ENCODE data around the gene ELF4. TPM values are rescaled to one million over a fixed set of nuclear protein-coding genes. Genes with fewer than 3 reads are reported as not detected.
A peak's percentile ranks its signal among the peaks of the same experiment; 100 is the strongest.

ELF4 gene
- total RNA-seq, 2 donors from 2014 or later: 6.5 to 6.9 TPM

- H3K9me3 ChIP-seq: no peaks in the 10 kb centered on the region
- TF ChIP-seq POLR2AphosphoS5 (IDR thresholded peaks at IDR 0.05): no peak
- TF ChIP-seq CTCF (IDR thresholded peaks at IDR 0.05): no peak
- no peak for TF ChIP-seq POLR2A (IDR thresholded peaks at IDR 0.05)
- H3K4me3 ChIP-seq: peak overlapping the region; percentile 51
- H3K4me1 ChIP-seq (replicated peaks): no peaks in the 10 kb centered on the region
- no peaks in the 10 kb centered on the region for H3K36me3 ChIP-seq
- no peaks in the 10 kb centered on the region for H3K27me3 ChIP-seq (replicated peaks; ENCODE audit: insufficient read depth)
- intact Hi-C loops (cut with DNase I): loop anchor here (5.0 kb wide), 1 partner anchor 58 kb away; the partner anchor contains the start of gene AIFM1
- no peak for DNase-seq (ENCODE audit: low spot score)
- H3K27ac ChIP-seq: peak overlapping the region; percentile 74 to 84
- 5% methylated on average over 19 of the region's 81 CpGs for WGBS
These were observed 593 bp downstream of the ELF4 start for GRCh38 chrX:130109429-130110378.

GRCh38 chrX:130108647-130109428, 1.5 kb downstream of the ELF4 start:
- Histone ChIP-seq H3K27ac (peak overlapping the region; percentile 74 to 84), H3K4me1 (replicated peaks) (no peaks in the 10 kb centered on the region), H3K36me3 (no peaks in the 10 kb centered on the region), H3K27me3 (replicated peaks; ENCODE audit: insufficient read depth) (no peaks in the 10 kb centered on the region), H3K4me3 (peak overlapping the region; percentile 51), H3K9me3 (no peaks in the 10 kb centered on the region)
- DNase-seq (ENCODE audit: low spot score): no peak
- TF ChIP-seq POLR2AphosphoS5 (IDR thresholded peaks at IDR 0.05) (no peak), CTCF (IDR thresholded peaks at IDR 0.05) (no peak), POLR2A (IDR thresholded peaks at IDR 0.05) (peak; percentile 15)
- intact Hi-C loops (cut with DNase I): no loop called here
- 13% methylated on average over 6 of the region's 9 CpGs for WGBS

GRCh38 chrX:130106071-130106470, 4.2 kb downstream of the ELF4 start:
- no peak for TF ChIP-seq POLR2A (IDR thresholded peaks at IDR 0.05)
- TF ChIP-seq POLR2AphosphoS5 (IDR thresholded peaks at IDR 0.05): no peak
- TF ChIP-seq CTCF (IDR thresholded peaks at IDR 0.05): no peak
- 51% methylated on average over 10 of the region's 10 CpGs for WGBS
- no peak for DNase-seq (ENCODE audit: low spot score)
- Histone ChIP-seq H3K4me1 (replicated peaks) (no peaks in the 10 kb centered on the region), H3K27ac (no peak overlapping the region), H3K36me3 (no peaks in the 10 kb centered on the region), H3K27me3 (replicated peaks; ENCODE audit: insufficient read depth) (no peaks in the 10 kb centered on the region), H3K4me3 (no peak overlapping the region), H3K9me3 (no peaks in the 10 kb centered on the region)
- intact Hi-C loops (cut with DNase I): no loop called here

GRCh38 chrX:130105244-130105643, 5.1 kb downstream of the ELF4 start:
- 85% methylated on average over 3 of the region's 3 CpGs for WGBS
- Histone ChIP-seq H3K27ac (no peak overlapping the region), H3K9me3 (no peaks in the 10 kb centered on the region)

More at GRCh38 chrX:130105244-130105643, 5.1 kb downstream of the ELF4 start:
- intact Hi-C loops (cut with DNase I): no loop called here
- H3K4me1 ChIP-seq (replicated peaks): no peaks in the 10 kb centered on the region
- TF ChIP-seq POLR2A (IDR thresholded peaks at IDR 0.05) (no peak), CTCF (IDR thresholded peaks at IDR 0.05) (no peak), POLR2AphosphoS5 (IDR thresholded peaks at IDR 0.05) (no peak)
- no peak for DNase-seq (ENCODE audit: low spot score)
- no peak overlapping the region for H3K4me3 ChIP-seq
- no peaks in the 10 kb centered on the region for H3K36me3 ChIP-seq
- no peaks in the 10 kb centered on the region for H3K27me3 ChIP-seq (replicated peaks; ENCODE audit: insufficient read depth)

All from prostate gland (tissue), 2 donors.